HG03378 (cell line): ENCODE results near the gene FNBP1L.
A peak's percentile ranks its signal among the peaks of the same experiment; 100 is the strongest.

Source experiments
- ATAC-seq: cut with Tn5 transposase; IDR thresholded peaks from one replicate; pipeline ENCODE4 v1.9.1; 2021; ENCODE audit warnings: mild to moderate bottlenecking, moderate library complexity; ENCODE audit not compliant: unreplicated experiment

The FNBP1L gene

GRCh38 chr1:93447481-93448291 is at the start of gene FNBP1L:
Gene FNBP1L (plus strand): TSS chr1:93448118. CDS start chr1:93448282, 164 bp downstream.
- ATAC-seq: no peak

DNA sequence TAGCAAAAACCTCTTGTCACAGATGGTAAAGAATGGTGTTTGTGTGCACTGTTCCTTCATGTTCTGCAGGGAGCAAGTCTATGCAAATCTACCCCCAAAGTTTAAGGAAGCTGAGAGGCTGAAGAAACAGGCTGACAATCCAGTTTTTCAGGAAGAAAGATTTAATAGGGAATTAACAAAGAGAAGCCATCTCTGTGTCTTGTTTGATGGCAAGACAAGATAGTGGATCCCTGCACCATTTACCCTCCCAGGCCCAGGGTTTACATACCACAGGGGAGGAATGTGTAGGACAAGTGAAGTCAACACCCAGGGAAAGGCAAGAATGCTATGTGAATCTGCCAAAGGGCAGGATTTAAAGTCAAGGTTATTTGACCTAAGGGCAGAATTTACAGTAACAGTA is 48.1 kb upstream of the FNBP1L start:
- no peak for ATAC-seq

GRCh38 chr1:93408203-93408602 is 39.7 kb upstream of the FNBP1L start:
- ATAC-seq: no peak

- ATAC-seq: no peak
Measured at GRCh38 chr1:93411000-93411399, 36.9 kb upstream of the FNBP1L start.

DNA sequence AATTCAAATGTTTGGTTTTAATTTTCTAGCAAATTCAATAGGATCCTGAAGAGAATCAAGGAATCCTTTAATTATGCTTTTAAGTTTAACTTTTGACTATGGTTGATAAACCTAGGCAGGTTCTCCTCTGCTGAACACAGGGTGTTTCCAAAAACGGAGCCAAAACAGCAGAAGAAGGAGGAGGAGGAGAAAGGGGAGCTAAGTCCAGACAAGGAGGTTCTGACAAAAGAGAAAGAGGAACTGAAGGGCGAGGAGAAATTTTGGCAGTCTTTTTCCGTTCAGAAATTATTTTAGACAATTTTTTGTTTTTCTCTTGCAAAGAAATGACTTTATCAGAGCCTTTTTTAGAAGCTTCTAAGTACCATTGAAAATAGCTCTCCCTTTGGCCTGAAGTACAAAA is 33.2 kb upstream of the FNBP1L start:
- no peak for ATAC-seq

GRCh38 chr1:93415296-93415695 is 32.6 kb upstream of the FNBP1L start:
- ATAC-seq: no peak

DNA sequence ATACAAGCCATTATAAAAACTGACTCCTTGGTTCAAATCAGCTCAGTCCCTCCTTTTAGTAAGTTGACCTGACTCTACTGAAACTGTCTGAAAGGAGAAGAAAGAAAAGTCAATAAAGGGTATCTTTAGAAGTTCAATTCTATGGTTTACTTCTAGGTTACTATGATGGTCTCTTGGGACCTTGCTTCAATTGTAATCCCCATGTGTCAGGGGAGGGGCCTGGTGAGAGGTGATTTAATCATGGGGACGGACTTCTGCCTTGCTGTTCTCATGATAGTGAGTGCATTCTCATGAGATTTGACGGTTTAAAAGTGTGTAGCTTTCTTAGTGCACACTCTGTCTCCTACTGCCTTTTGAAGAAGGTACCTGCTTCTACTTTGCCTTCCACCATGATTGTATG is 31.7 kb upstream of the FNBP1L start:
- no peak for ATAC-seq

DNA sequence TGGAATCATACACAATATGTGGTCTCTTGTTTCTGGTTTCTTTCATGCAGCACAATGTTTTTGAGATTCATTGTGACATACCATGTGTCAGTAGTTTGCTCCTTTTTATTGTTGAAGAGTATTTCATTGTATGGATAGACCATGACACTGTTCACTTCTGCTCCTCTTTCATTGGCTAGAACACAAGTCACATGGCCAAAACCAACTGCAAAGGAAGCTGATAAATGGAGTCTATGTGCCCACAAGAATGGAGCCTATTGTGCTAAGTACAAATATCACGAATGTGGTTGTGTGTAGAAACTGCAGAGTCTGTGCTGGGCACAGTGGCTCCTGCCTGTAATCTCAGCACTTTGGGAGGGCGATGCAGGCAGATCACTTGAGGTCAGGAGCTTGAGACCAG is 28.6 kb upstream of the FNBP1L start:
- no peak for ATAC-seq

- no peak for ATAC-seq
Measured at GRCh38 chr1:93420400-93420799, 27.5 kb upstream of the FNBP1L start.

DNA sequence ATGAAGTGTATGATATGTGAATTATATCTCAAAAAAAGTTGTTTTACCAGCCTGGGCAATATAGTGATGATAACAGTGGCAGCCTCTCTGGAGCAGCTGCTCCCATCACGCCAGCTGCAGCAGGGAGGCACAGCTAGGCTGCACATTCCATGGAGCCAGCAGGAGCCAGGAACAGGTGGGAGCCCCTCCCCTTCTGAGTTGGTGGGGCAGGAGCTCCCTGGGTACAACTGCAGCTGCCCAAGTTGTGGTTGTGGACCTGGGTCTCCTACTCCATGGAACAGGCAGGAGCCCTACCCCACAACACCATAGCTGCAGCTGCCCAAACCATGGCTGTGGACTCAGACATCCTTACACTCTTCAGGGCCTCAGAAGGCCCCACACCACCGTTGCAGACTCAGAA is 21.7 kb upstream of the FNBP1L start:
- no peak for ATAC-seq

DNA sequence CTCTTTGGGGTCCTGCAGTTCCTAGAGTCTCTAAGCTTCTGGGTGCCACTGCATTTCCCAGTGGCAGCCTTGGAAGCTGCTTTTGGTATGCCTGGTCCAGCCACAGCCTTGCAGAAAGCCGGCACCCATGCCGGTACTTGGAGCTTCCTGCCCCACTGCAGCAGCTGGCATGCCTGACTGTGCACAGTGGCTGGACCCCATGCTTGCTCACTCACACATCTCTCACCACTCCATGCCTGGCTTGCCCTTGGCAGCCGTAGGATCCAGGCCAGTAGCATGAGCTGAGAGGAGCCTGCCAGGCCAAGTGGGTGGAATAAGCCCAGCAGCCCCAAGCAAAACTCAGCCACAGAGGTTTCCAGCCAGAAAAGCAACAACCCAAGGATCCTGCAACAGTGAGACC is 20.3 kb upstream of the FNBP1L start:
- no peak for ATAC-seq

GRCh38 chr1:93433407-93433961 is 14.4 kb upstream of the FNBP1L start:
- no peak for ATAC-seq

- no peak for ATAC-seq
Measured at GRCh38 chr1:93434088-93434487, 13.8 kb upstream of the FNBP1L start.

DNA sequence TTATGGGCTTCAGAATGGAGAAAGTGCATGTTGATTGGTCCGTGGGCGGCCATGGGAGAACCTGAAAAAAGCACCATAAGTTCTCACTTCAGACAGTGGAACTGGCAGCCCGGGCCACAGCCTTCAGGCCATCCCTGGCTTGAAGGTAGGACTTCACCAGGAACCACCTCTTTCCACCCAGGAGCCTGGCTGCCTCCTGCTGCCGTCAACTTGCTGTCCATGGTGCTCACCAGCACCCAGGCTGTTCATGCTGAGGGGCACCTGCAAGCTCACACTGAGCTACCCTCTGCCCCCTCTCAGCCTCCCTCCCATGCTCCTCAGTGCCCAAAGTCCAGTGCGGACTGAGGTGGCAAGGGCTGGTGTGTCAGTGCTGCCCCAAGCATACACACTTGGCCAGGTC is 12.9 kb upstream of the FNBP1L start:
- ATAC-seq: no peak

- no peak for ATAC-seq
Measured at GRCh38 chr1:93435443-93435842, 12.5 kb upstream of the FNBP1L start.

GRCh38 chr1:93436496-93436895 is 11.4 kb upstream of the FNBP1L start:
- ATAC-seq: no peak

DNA sequence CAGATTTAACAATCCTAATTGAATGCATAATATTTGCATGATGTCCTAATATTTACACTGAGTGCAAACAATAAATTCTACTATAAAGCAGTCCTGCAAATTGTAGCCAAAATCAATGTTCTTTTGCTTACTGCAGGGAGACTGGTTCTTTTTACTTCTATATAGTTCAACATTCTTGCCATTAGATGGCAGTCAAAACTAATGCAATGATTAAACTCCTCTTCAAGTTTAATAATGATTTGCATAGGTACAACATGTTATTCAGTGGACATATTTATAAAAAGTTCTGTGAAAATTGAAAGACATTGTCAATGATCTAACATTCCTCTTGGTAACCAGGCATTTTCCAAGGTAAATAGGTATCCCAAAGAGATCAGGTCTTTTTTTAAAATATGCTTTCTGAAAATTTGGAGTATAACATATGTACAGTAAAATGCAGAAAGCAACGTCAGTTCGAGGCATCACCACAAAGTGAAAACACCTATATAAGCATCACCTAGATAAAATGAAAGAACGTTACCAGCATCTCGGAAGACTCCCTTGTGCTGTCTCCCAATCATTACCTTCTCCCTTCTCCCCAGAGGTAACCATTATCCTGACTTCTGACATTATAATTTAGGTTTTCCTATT is 9.8 kb upstream of the FNBP1L start:
- ATAC-seq: peak; percentile 54

DNA sequence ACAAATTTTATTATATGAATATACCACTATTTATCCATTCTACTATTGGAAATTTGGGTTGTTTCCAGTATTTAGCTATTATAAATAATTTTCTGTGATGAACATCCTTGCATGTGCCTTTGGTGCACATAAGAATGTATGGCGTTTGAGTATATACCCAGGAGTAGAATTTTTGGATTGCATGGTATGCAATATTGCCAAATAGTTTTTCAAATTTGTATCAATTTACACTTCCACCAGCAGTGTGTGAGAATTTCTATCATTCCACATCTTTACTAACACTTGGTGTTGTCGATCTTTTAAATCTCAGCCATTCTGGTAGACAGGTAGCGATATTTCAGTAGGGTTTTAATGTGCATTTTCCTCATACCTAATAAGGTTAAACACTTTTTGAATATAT is 9.2 kb upstream of the FNBP1L start:
- ATAC-seq: no peak

GRCh38 chr1:93440272-93440671 is 7.6 kb upstream of the FNBP1L start:
- no peak for ATAC-seq

DNA sequence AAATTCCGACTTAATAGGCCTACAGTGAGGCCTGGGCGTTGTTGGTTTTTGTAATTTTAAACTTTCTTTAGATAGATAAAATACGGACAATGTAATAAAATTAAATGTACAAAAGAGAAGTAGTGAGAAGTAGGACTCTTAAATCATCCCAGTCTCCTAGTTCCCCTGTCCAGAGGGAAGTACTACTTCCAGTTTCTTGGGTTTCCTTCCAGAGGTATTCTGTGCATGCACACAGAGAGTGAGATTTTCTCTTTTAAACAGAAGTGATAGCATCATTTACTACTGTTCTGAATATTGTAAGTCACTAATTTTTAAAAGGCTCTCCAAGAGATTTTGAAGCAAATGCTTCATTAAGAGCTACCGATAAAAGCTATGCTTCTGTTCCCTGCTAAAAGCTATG is 7.2 kb upstream of the FNBP1L start:
- no peak for ATAC-seq

GRCh38 chr1:93441589-93441988 is 6.3 kb upstream of the FNBP1L start:
- no peak for ATAC-seq

GRCh38 chr1:93442008-93442666 is 5.8 kb upstream of the FNBP1L start:
- ATAC-seq: no peak
